ENCODE data around the gene PIK3R1.

GRCh38 chr5:68283766-68284165 lies 68.2 kb downstream of the PIK3R1 start:
- no peak for TF ChIP-seq CTCF (conservative IDR thresholded peaks at IDR 0.05; ENCODE audit: low read depth, low read length)
- no peak for TF ChIP-seq EZH2phosphoT487 (IDR thresholded peaks at IDR 0.05; ENCODE audit: borderline replicate concordance, low read length)
- TF ChIP-seq EZH2 (IDR thresholded peaks at IDR 0.05; ENCODE audit: low read length, unreplicated experiment) = no peak

All from PC-3 (cell line).